Fibroblast of the aortic adventitia (primary cell): ENCODE data around the gene SSNA1. TPM values are rescaled to one million over a fixed set of nuclear protein-coding genes. Genes with fewer than 3 reads are reported as not detected.

Source experiments
- DNase-seq: peaks from one replicate; pipeline ENCODE4 v3.0.0-alpha.2; 2010; ENCODE audit warnings: low read depth
- H3K4me3 ChIP-seq: 2 replicates; pipeline ENCODE4 v1.5.1; 2011; ENCODE audit warnings: low read depth, mild to moderate bottlenecking, control low read depth, low read length, moderate library complexity
- CTCF ChIP-seq: IDR thresholded peaks from 2 replicates; pipeline ENCODE4 v1.5.1; 2011; ENCODE audit warnings: mild to moderate bottlenecking, low read length, control low read depth, inconsistent platforms; ENCODE audit not compliant: insufficient read depth
- total RNA-seq: library from RNA; depleted of rRNA; stranded (reverse); fragments of >200 nt; gene quantifications from 2 replicates; pipeline ENCODE4 v1.2.3, GENCODE V29; 2012; ENCODE audit warnings: low replicate concordance

The SSNA1 gene
- total RNA-seq, 1 donor, result 51.5 TPM

GRCh38 chr9:137156567-137157375 is 31.7 kb upstream of the SSNA1 start:
- DNase-seq, result peak; percentile 41
- no peak for TF ChIP-seq CTCF
- peak overlapping the region; percentile 45 for H3K4me3 ChIP-seq

DNA sequence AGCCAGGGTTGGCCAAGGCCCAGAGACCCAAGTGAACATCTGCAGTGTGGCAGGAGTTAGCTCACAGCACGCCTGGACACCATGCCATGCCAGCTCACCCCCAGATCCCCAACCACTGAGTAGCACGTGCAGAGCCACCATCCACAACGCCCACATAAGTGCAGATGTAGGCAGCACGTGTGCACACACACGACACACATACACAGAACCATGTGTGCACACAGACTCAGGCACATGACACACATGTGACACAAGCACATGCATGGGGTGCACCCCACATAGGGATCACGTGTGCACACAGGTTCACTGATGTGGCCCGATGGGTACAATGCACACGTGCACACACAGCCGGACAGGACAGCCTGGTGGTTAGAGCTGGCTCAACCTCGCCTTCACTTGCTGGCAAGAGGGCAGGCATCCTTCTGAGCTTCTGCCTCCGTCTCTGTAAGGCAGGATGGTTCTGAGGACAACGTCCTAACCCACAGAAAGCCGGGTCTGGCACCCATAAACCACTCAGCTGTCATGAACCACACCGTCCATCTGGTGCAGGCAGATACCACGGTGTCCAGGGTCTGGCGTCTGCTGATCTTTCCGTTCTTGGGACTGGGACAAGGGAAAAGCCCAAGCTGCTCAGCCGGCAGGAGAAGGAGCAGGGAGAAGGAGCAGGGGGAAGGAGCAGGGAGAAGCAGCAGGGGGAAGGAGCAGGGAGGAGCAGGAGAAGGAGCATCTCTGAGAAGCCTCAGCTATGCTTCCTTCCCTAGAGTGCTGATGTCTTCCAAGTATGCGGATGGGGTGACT is 30.7 kb upstream of the SSNA1 start:
- no peak for TF ChIP-seq CTCF
- DNase-seq, result no peak
- H3K4me3 ChIP-seq, result no peak overlapping the region

- no peak for DNase-seq
- TF ChIP-seq CTCF, result no peak
- H3K4me3 ChIP-seq, result no peak overlapping the region
Observed at GRCh38 chr9:137158625-137159024, 29.9 kb upstream of the SSNA1 start.

- no peak for TF ChIP-seq CTCF
- no peak for DNase-seq
- H3K4me3 ChIP-seq, result no peak overlapping the region
Observed at GRCh38 chr9:137159105-137160053, 29.1 kb upstream of the SSNA1 start.

DNA sequence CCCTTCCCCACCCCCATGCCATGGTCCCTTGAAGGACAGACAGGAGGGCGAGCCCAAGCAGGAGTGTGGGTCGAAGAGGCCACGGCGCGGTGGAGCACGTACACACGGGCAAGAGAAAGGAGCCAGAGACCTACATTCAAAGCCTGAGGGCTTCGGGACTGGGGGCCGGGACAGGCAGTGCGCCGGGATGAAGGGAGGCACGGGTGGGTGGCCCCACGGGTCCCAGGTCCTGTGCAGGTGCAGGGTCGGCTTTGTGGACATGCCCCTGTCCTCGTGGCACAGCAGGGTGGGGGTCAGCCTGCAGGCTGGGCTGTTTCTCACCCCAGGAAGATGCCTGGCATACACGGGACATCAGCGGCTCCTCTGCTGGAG is 28.4 kb upstream of the SSNA1 start:
- no peak overlapping the region for H3K4me3 ChIP-seq
- TF ChIP-seq CTCF, result no peak
- no peak for DNase-seq

GRCh38 chr9:137160716-137161557 is 27.5 kb upstream of the SSNA1 start:
- no peak for DNase-seq
- no peak for TF ChIP-seq CTCF
- H3K4me3 ChIP-seq, result no peak overlapping the region
